Measurements from ENCODE around the gene UGT3A2. TPM values are rescaled to one million over a fixed set of nuclear protein-coding genes. Genes with fewer than 3 reads are reported as not detected.

UGT3A2 gene
- total and polyA plus RNA-seq, 2 donors (not counting 1 experiment from before 2014, with no cell fraction given): not detected

DNA sequence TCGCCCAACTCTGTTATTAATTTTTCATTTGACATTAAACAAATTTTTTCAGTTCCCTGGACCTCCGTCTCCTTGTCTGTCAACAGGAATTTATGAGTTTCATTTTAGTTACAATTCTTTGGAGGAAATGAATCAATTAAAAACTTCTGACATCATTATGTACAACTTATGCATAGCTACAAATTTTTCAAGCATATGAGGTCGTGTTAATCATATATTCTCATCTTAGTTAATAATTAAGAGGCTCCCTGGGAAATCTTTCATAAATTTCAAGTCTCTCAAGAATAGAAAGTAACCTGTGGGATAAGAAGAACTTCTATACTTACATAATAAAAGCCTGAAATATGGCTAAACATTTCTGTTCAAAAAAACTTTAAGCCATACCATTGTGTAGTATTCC, 78.9 kb downstream of the UGT3A2 start:
- peaks cover 11% of the 10 kb centered on the region for H3K27me3 Mint-ChIP-seq
- Histone ChIP-seq H3K4me1 (ENCODE audit: control insufficient read depth in 2 of 2, insufficient read depth in 2 of 2, low read length in 2 of 2) (no peaks in the 10 kb centered on the region), H3K4me3 (ENCODE audit: control extremely low read depth in 1 of 5, extremely low read depth in 1 of 5, insufficient read depth in 1 of 5, low read depth in 2 of 5, low read length in 4 of 5) (no peak overlapping the region), H3K4me2 (replicated peaks; ENCODE audit: low read depth, low read length, poor library complexity, severe bottlenecking) (no peak overlapping the region), H3K79me2 (ENCODE audit: control insufficient read depth, insufficient read depth, low read length) (no peaks in the 10 kb centered on the region), H2AFZ (ENCODE audit: insufficient read depth, low read depth, low read length, poor library complexity, severe bottlenecking) (no peak overlapping the region), H3K27me3 (replicated peaks in 1 of 4; ENCODE audit: control extremely low read depth in 1 of 4, control insufficient read depth in 3 of 4, insufficient read depth in 4 of 4, low read length in 3 of 4) (peaks cover 0 to 3% (median 0%) of the 10 kb centered on the region in 4 experiments), H3K9me3 (ENCODE audit: control extremely low read depth in 1 of 3, control insufficient read depth in 2 of 3, insufficient read depth in 1 of 3, low read length in 2 of 3) (peaks cover 0 to 9% (median under 1%) of the 10 kb centered on the region in 3 donors), H3K9ac (ENCODE audit: low read length) (no peak overlapping the region), H3K36me3 (replicated peaks in 1 of 2; ENCODE audit: control extremely low read depth in 1 of 2, control insufficient read depth in 1 of 2, extremely low read depth in 1 of 2, insufficient read depth in 2 of 2, low read length in 1 of 2) (no peaks in the 10 kb centered on the region), H3K27ac (ENCODE audit: low read length in 2 of 2) (no peak overlapping the region), H4K20me1 (ENCODE audit: control insufficient read depth, insufficient read depth, low read length, poor library complexity, severe bottlenecking) (no peaks in the 10 kb centered on the region)
- H3K27ac Mint-ChIP-seq: no peak overlapping the region
- no peaks in the 10 kb centered on the region for H3K4me1 Mint-ChIP-seq
- TF ChIP-seq EZH2 (IDR thresholded peaks at IDR 0.05; ENCODE audit: borderline replicate concordance, insufficient read depth, low read depth, low read length, poor library complexity, severe bottlenecking): no peak
- TF ChIP-seq, protein P1, sequence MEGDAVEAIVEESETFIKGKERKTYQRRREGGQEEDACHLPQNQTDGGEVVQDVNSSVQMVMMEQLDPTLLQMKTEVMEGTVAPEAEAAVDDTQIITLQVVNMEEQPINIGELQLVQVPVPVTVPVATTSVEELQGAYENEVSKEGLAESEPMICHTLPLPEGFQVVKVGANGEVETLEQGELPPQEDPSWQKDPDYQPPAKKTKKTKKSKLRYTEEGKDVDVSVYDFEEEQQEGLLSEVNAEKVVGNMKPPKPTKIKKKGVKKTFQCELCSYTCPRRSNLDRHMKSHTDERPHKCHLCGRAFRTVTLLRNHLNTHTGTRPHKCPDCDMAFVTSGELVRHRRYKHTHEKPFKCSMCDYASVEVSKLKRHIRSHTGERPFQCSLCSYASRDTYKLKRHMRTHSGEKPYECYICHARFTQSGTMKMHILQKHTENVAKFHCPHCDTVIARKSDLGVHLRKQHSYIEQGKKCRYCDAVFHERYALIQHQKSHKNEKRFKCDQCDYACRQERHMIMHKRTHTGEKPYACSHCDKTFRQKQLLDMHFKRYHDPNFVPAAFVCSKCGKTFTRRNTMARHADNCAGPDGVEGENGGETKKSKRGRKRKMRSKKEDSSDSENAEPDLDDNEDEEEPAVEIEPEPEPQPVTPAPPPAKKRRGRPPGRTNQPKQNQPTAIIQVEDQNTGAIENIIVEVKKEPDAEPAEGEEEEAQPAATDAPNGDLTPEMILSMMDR (IDR thresholded peaks at IDR 0.05): no peak
- intact Hi-C loops (cut with micrococcal nuclease): no loop called here
- ChIA-PET CTCF (no interaction called here), POLR2A (no interaction called here)
- WGBS (ENCODE audit: insufficient coverage): no CpG with 5 or more reads among the region's 3 CpGs
- H3K4me3 Mint-ChIP-seq: no peak overlapping the region
- H3K9me3 Mint-ChIP-seq (ENCODE audit: insufficient read depth): peaks cover 1% of the 10 kb centered on the region
- no peak for ATAC-seq (ENCODE audit: low read depth)
- no peak for DNase-seq

Small RNAs within 50 kb of the gene (small RNA-seq; reads per million reads assigned to genes)
- gene AC016612.1 (ENCODE audit: insufficient read length, low read depth, low replicate concordance): not detected

Other genes starting within 250 kb of the UGT3A2 start
- gene IL7R, start 210.0 kb downstream of the UGT3A2 start, total RNA-seq: 1.4 and 2.4 TPM in 2 replicates
- 2.4 and 4.0 TPM in 2 replicates for gene IL7R, start 210.0 kb downstream of the UGT3A2 start, polyA plus RNA-seq
- not detected in 2 replicates for gene CAPSL, start 128.3 kb downstream of the UGT3A2 start, total RNA-seq
- gene CAPSL, start 128.3 kb downstream of the UGT3A2 start, polyA plus RNA-seq: not detected in 2 replicates
- gene UGT3A1, start 75.5 kb downstream of the UGT3A2 start, total RNA-seq: not detected in 2 replicates
- gene UGT3A1, start 75.5 kb downstream of the UGT3A2 start, polyA plus RNA-seq: not detected in 2 replicates
- gene LMBRD2, start 85.0 kb upstream of the UGT3A2 start, total RNA-seq: 9.9 and 10.0 TPM in 2 replicates
- 2.1 and 3.0 TPM in 2 replicates for gene LMBRD2, start 85.0 kb upstream of the UGT3A2 start, polyA plus RNA-seq
- gene SKP2, start 85.2 kb upstream of the UGT3A2 start, total RNA-seq: 26.7 and 33.0 TPM in 2 replicates
- 20.5 and 27.1 TPM in 2 replicates for gene SKP2, start 85.2 kb upstream of the UGT3A2 start, polyA plus RNA-seq
- 16.0 and 18.6 TPM in 2 replicates for gene NADK2, start 175.0 kb upstream of the UGT3A2 start, total RNA-seq
- 3.3 and 3.9 TPM in 2 replicates for gene NADK2, start 175.0 kb upstream of the UGT3A2 start, polyA plus RNA-seq
- not detected in 2 replicates for gene RANBP3L, start 235.0 kb upstream of the UGT3A2 start, total RNA-seq
- gene RANBP3L, start 235.0 kb upstream of the UGT3A2 start, polyA plus RNA-seq: not detected in 2 replicates

Data from B cell (primary cell).